HFF-Myc (cell line): ENCODE data around the gene PDE6B.

Source experiments
- DNase-seq: peaks from one replicate; pipeline ENCODE4 v3.0.0-alpha.2; 2011; ENCODE audit warnings: low read depth; ENCODE audit errors: extremely low read depth
- H3K4me3 ChIP-seq: replicated peaks from 2 replicates; pipeline ENCODE4 v1.5.1; 2011; ENCODE audit warnings: low read depth, mild to moderate bottlenecking, control low read depth, low read length
- TF ChIP-seq, protein P1 (sequence below): IDR thresholded peaks from 2 replicates; pipeline ENCODE4 v1.5.1; 2012; ENCODE audit warnings: mild to moderate bottlenecking, low read depth, low read length, control low read depth; ENCODE audit errors: missing control alignments

Gene PDE6B

DNA sequence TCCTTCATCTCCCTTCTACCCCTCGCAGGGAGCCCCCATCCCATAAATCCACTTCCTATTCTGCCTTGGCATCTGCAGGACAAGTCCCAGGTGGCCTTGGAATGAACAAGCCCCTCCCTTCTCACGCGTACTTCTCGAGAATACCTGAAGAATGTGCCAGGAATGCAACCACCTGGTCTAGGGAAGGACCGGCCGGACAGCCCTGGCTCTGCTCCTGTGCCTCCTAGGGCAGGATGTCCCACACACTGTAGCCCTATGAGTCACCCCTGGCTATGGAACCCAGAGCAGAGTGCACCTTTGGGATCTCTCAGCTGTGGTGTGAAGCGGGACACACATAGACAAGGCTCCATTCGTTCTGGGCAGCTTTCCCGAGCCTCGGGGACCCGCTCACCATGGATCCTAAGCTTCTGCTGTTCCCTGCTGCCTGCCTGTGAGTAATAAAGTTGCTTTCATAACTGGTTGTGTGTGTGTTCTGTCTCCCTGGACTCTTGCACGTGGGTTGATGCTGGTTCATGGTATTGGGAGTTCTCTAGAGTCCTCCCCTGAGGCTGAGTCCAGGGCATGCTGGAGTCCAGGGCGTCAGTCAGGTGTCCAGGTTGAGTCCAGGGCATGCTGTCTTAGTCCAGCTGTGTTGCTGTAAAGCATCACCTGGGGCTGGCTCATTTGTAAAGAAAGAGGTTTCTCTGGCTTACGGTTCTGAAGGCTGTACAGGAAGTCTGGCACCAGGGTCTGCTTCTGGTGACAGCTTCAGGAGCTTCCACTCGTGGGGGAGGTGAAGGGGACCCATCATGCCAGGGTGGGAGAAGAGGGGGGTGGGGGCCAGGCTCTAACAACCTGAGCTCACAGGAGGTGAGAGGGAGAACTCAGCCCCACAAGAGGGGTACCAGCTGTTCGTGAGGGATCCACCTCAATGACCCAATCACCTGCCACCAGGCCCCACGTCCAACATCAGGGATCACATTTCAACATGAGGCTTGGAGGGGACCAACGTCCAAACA lies 7.4 kb upstream of the PDE6B start:
- DNase-seq, result no peak
- no peak overlapping the region for H3K4me3 ChIP-seq
- TF ChIP-seq, protein P1, sequence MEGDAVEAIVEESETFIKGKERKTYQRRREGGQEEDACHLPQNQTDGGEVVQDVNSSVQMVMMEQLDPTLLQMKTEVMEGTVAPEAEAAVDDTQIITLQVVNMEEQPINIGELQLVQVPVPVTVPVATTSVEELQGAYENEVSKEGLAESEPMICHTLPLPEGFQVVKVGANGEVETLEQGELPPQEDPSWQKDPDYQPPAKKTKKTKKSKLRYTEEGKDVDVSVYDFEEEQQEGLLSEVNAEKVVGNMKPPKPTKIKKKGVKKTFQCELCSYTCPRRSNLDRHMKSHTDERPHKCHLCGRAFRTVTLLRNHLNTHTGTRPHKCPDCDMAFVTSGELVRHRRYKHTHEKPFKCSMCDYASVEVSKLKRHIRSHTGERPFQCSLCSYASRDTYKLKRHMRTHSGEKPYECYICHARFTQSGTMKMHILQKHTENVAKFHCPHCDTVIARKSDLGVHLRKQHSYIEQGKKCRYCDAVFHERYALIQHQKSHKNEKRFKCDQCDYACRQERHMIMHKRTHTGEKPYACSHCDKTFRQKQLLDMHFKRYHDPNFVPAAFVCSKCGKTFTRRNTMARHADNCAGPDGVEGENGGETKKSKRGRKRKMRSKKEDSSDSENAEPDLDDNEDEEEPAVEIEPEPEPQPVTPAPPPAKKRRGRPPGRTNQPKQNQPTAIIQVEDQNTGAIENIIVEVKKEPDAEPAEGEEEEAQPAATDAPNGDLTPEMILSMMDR, result no peak

DNA sequence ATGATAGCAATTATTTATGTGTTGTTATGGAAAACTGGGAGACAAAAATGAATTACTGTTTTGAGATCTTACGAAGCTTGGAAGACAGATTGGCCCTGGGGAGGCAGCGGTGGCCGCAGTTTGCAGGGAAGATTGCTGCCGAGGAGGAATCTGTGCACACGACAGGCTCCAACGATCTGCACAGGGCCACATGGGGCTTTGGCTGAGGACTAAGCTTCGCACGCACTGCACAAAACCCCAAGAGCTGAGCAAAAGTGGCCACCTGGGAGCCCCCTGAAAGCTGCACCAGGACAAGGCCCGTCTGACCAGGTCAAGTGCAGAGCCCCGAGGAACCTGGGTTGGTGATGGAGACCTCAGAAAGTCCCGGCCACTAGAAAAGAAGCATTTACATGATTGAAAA lies 5.2 kb upstream of the PDE6B start:
- TF ChIP-seq, protein P1, result no peak
- no peak for DNase-seq
- no peak overlapping the region for H3K4me3 ChIP-seq

DNA sequence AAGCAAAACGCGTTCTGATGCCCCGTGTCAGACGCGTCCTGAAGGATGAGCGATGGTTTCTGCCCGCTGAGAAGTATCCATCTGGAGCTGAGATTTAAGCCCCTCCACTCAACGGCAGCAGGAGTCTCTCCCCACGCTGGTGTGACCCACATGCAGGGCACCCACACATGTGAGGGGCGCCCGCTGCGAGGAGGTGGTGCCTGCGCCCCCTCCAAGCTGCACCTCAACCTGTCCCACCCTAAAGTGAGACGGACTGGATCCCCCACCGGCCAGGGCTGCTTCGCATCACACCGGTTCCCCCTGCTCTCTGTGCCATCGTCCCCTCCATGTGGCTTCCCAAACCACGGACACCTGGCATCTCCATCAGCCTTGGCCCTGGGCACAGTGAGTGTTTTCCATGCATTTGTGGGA lies 4.5 kb upstream of the PDE6B start:
- TF ChIP-seq, protein P1, result no peak
- DNase-seq, result no peak
- H3K4me3 ChIP-seq, result no peak overlapping the region

DNA sequence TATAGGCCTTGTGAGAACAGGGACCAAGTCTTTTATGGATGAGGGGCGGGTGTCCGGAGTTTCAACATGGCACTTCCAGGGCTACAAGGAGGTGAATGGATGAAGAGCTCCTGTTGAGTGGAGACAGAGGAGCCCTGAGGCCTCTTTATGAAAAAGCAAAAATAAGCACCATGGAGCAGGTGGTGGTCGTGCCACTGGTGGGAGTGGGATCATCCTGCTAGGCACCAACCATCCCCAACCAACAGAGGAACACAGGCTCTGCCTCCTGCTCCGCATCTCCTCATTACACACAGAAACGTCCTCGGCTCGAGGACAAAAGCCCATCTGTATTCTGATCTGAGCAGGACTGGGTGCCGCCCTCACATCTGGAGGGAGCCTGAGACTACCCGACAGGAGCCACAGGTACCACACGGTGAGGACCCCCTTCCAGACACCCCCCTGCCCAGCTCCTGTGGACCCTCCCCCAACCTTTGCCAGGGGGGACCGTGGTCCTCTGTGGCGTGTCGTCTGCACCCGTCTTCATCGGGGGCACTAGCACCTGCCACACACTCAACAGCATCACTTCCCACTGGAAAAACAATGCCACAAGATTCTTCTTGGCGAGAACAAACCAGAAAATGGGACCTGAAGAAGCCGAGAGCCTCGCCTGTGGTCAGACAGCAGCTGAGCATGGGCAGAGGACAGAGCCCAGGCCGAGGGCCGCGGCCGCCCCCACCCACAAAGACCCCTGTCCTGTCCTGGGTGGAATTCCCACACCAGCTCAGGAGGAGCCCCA lies 3.9 kb upstream of the PDE6B start:
- no peak overlapping the region for H3K4me3 ChIP-seq
- TF ChIP-seq, protein P1, result no peak
- no peak for DNase-seq

DNA sequence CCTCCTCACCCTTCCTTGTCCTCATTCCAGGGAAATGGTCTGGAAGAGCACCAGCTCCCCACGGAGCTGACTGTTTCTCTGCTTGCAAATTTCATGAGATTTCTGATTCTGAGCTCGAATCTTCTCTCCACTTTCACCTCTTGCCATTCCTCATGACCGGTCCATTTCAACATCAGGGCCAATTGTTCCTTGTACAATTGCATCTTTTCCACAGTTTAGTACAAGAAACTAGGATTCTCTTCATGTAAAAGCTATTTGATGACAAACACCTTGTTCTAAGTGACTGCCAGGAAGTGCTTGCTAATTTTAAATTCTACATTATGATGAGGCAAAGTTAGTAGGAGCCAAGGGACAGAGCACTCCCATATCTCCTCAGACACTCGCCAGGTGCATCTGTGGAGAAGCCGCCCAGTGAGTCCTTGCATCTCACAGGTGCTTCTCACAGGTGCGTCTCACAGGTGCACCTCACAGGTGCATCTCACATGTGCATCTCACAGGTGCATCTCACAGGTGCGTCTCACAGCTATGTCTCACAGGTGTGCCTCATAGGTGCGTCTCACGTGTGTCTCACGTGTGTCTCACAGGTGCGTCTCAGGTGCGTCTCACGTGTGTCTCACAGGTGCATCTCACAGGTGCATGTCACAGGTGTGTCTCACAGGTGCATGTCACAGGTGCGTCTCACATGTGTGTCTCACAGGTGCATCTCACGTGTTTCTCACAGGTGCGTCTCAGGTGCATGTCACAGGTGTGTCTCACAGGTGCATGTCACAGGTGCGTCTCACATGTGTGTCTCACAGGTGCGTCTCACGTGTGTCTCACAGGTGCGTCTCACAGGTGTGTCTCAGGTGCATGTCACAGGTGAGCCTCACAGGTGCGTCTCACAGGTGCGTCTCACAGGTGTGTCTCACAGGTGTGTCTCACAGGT lies 3.0 kb upstream of the PDE6B start:
- no peak overlapping the region for H3K4me3 ChIP-seq
- TF ChIP-seq, protein P1, result no peak
- DNase-seq, result no peak
